Liver (tissue), 9 donors: Measurements from ENCODE around the gene ELOB. TPM values are rescaled to one million over a fixed set of nuclear protein-coding genes. Genes with fewer than 3 reads are reported as not detected.

Experiments used
- DNase-seq: peaks from one replicate; pipeline ENCODE4 v3.0.0-alpha.2; 2017; ENCODE audit warnings: low spot score
- H3K27ac ChIP-seq, 2 donors: one replicate each; pipeline ENCODE4 v1.7.0; 2013; ENCODE audit warnings: inconsistent platforms in 2 of 2, low read length in 2 of 2, control low read depth in 1 of 2, low read depth in 1 of 2, mild to moderate bottlenecking in 1 of 2
- H3K27me3 ChIP-seq, 4 donors: one replicate each; pipeline versions ENCODE4 v1.6.1 to v1.7.0; 2013; ENCODE audit warnings: low read length in 3 of 4, inconsistent platforms in 1 of 4, mild to moderate bottlenecking in 1 of 4, moderate library complexity in 1 of 4; ENCODE audit not compliant: control insufficient read depth in 4 of 4, insufficient read depth in 4 of 4
- H3K36me3 ChIP-seq, 4 donors: one replicate each; pipeline versions ENCODE4 v1.6.1 to v1.7.0; 2013; ENCODE audit warnings: low read length in 3 of 4, mild to moderate bottlenecking in 3 of 4, low read depth in 1 of 4, moderate library complexity in 1 of 4; ENCODE audit not compliant: control insufficient read depth in 4 of 4, insufficient read depth in 3 of 4
- H3K4me1 ChIP-seq, 4 donors: one replicate each; pipeline versions ENCODE4 v1.6.1 to v1.7.0; 2013; ENCODE audit warnings: low read length in 3 of 4, mild to moderate bottlenecking in 3 of 4, moderate library complexity in 1 of 4; ENCODE audit not compliant: control insufficient read depth in 4 of 4, insufficient read depth in 4 of 4
- H3K4me3 ChIP-seq, 3 donors: one replicate each; pipeline versions ENCODE4 v1.6.1 to v1.7.0; 2013; ENCODE audit warnings: low read length in 3 of 3, control low read depth in 1 of 3, low read depth in 1 of 3, mild to moderate bottlenecking in 1 of 3
- H3K9ac ChIP-seq, 2 donors: one replicate each; pipeline ENCODE4 v1.7.0; 2013; ENCODE audit warnings: low read length in 2 of 2, mild to moderate bottlenecking in 2 of 2, moderate library complexity in 2 of 2, control low read depth in 1 of 2, low read depth in 1 of 2
- H3K9me3 ChIP-seq, 4 donors: one replicate each; pipeline versions ENCODE4 v1.6.1 to v1.7.0; 2013; ENCODE audit warnings: low read length in 3 of 4; ENCODE audit not compliant: control insufficient read depth in 4 of 4
- ATF3 ChIP-seq: IDR thresholded peaks from 2 replicates; pipeline ENCODE4 v1.6.1; 2016; ENCODE audit warnings: antibody characterized with exemption
- EGR1 ChIP-seq, 2 donors: IDR thresholded peaks; 2 replicates each; pipeline ENCODE4 v1.6.1; 2016 to 2018; ENCODE audit warnings: antibody characterized with exemption in 2 of 2, low read depth in 2 of 2
- GABPA ChIP-seq, 2 donors: IDR thresholded peaks in 1 of 2; conservative IDR thresholded peaks in 1 of 2; 2 replicates each; pipeline ENCODE4 v1.6.1; 2016; ENCODE audit warnings: antibody characterized with exemption in 2 of 2, mild to moderate bottlenecking in 1 of 2, moderate library complexity in 1 of 2
- HNF4G ChIP-seq: IDR thresholded peaks from 2 replicates; pipeline ENCODE4 v1.6.1; 2016; ENCODE audit warnings: antibody characterized with exemption
- JUND ChIP-seq, 2 donors: IDR thresholded peaks; 2 replicates each; pipeline ENCODE4 v1.6.1; 2016; ENCODE audit warnings: antibody characterized with exemption in 2 of 2
- NR2F2 ChIP-seq: IDR thresholded peaks from 2 replicates; pipeline ENCODE4 v1.6.1; 2016; ENCODE audit warnings: antibody characterized with exemption
- SP1 ChIP-seq: IDR thresholded peaks from 2 replicates; pipeline ENCODE4 v1.6.1; 2018; ENCODE audit warnings: antibody characterized with exemption, mild to moderate bottlenecking
- TAF1 ChIP-seq: conservative IDR thresholded peaks from 2 replicates; pipeline ENCODE4 v1.6.1; 2016; ENCODE audit warnings: antibody characterized with exemption, mild to moderate bottlenecking
- YY1 ChIP-seq: IDR thresholded peaks from 2 replicates; pipeline ENCODE4 v1.6.1; 2016; ENCODE audit warnings: antibody characterized with exemption, mild to moderate bottlenecking
- WGBS: extraction: QIAGEN DNeasy Blood & Tissue Kit; methylation state at CpG from one replicate; pipeline ENCODE4 v1.1.7; 2013; 5-methylcytosine and 5-hydroxymethylcytosine counted together
- polyA plus RNA-seq, 2 donors: library from polyadenylated mRNA; stranded (reverse) in 1 of 2; unstranded in 1 of 2; fragments of 200-250 nt in 1 of 2; fragments of >200 nt in 1 of 2; fragmentation: Nextera tagmentation in 1 of 2; extraction: Ambion mirVana in 1 of 2; gene quantifications; one replicate each; pipeline versions ENCODE4 v1.2.1 to v1.2.3, GENCODE V29; 2013 to 2015
- total RNA-seq, 2 donors: library from RNA; depleted of rRNA; stranded (reverse); fragments of >200 nt; gene quantifications; one replicate each; pipeline ENCODE4 v1.2.3, GENCODE V29; 2014
- TF ChIP-seq, protein P1 (sequence below): IDR thresholded peaks from 2 replicates; pipeline ENCODE4 v1.6.1; 2016; ENCODE audit warnings: antibody characterized with exemption
- TF ChIP-seq, protein P2 (sequence below): fragments of 150-350 bp; IDR thresholded peaks from 2 replicates; pipeline ENCODE4 v1.5.1; 2017; ENCODE audit warnings: improper control_type of control experiment, low read depth, low read length; ENCODE audit not compliant: missing input control
- TF ChIP-seq, protein P3 (sequence below): IDR thresholded peaks from 2 replicates; pipeline ENCODE4 v1.6.1; 2016; ENCODE audit warnings: antibody characterized with exemption
- donor health status: healthy.
- donor health status: healthy.
- donor health status: healthy.
- donor health status: healthy.
- donor health status: healthy.

ELOB gene
- total and polyA plus RNA-seq, 4 donors: 114 to 395 (median 313) TPM

GRCh38 chr16:2824626-2825025, 47.5 kb upstream of the ELOB start (continued):
- no peak for TF ChIP-seq EGR1 (IDR thresholded peaks at IDR 0.05; ENCODE audit: low read depth in 2 of 2)
- TF ChIP-seq, protein P1, sequence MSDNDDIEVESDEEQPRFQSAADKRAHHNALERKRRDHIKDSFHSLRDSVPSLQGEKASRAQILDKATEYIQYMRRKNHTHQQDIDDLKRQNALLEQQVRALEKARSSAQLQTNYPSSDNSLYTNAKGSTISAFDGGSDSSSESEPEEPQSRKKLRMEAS: no peak

- H3K27ac ChIP-seq: no peak overlapping the region
- no peak overlapping the region for H3K4me3 ChIP-seq
- no peak for DNase-seq
- no peak for TF ChIP-seq GABPA (IDR thresholded peaks at IDR 0.05 in 1 of 2, conservative IDR thresholded peaks at IDR 0.05 in 1 of 2)
- no peak for TF ChIP-seq YY1
- TF ChIP-seq TAF1: no peak
- TF ChIP-seq, protein P1: no peak
- TF ChIP-seq SP1: no peak
- TF ChIP-seq ATF3: no peak
- TF ChIP-seq, protein P2, sequence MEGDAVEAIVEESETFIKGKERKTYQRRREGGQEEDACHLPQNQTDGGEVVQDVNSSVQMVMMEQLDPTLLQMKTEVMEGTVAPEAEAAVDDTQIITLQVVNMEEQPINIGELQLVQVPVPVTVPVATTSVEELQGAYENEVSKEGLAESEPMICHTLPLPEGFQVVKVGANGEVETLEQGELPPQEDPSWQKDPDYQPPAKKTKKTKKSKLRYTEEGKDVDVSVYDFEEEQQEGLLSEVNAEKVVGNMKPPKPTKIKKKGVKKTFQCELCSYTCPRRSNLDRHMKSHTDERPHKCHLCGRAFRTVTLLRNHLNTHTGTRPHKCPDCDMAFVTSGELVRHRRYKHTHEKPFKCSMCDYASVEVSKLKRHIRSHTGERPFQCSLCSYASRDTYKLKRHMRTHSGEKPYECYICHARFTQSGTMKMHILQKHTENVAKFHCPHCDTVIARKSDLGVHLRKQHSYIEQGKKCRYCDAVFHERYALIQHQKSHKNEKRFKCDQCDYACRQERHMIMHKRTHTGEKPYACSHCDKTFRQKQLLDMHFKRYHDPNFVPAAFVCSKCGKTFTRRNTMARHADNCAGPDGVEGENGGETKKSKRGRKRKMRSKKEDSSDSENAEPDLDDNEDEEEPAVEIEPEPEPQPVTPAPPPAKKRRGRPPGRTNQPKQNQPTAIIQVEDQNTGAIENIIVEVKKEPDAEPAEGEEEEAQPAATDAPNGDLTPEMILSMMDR: no peak
- no peak overlapping the region for H3K9ac ChIP-seq
- peaks cover 0 to 3% (median 0%) of the 10 kb centered on the region in 4 donors for H3K27me3 ChIP-seq
- no peaks in the 10 kb centered on the region for H3K4me1 ChIP-seq
- no peaks in the 10 kb centered on the region for H3K9me3 ChIP-seq
- no peaks in the 10 kb centered on the region for H3K36me3 ChIP-seq
- WGBS: 69% methylated on average over 4 of the region's 4 CpGs
These were observed 45.4 kb upstream of the ELOB start for GRCh38 chr16:2822496-2822895.

GRCh38 chr16:2822158-2822495, 45.0 kb upstream of the ELOB start:
- Histone ChIP-seq H3K27ac (no peak overlapping the region), H3K4me3 (no peak overlapping the region), H3K9me3 (no peaks in the 10 kb centered on the region), H3K4me1 (no peaks in the 10 kb centered on the region), H3K36me3 (no peaks in the 10 kb centered on the region), H3K27me3 (peaks cover 0 to 3% (median 0%) of the 10 kb centered on the region in 4 donors), H3K9ac (no peak overlapping the region)
- DNase-seq: no peak
- TF ChIP-seq ATF3 (no peak), TAF1 (no peak), HNF4G (no peak), JUND (IDR thresholded peaks at IDR 0.05) (no peak), YY1 (no peak), NR2F2 (no peak), EGR1 (IDR thresholded peaks at IDR 0.05; ENCODE audit: low read depth in 2 of 2) (no peak)
- TF ChIP-seq, protein P1: no peak
- TF ChIP-seq, protein P3, sequence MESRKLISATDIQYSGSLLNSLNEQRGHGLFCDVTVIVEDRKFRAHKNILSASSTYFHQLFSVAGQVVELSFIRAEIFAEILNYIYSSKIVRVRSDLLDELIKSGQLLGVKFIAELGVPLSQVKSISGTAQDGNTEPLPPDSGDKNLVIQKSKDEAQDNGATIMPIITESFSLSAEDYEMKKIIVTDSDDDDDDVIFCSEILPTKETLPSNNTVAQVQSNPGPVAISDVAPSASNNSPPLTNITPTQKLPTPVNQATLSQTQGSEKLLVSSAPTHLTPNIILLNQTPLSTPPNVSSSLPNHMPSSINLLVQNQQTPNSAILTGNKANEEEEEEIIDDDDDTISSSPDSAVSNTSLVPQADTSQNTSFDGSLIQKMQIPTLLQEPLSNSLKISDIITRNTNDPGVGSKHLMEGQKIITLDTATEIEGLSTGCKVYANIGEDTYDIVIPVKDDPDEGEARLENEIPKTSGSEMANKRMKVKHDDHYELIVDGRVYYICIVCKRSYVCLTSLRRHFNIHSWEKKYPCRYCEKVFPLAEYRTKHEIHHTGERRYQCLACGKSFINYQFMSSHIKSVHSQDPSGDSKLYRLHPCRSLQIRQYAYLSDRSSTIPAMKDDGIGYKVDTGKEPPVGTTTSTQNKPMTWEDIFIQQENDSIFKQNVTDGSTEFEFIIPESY: no peak
- WGBS: 67% methylated on average over 8 of the region's 8 CpGs
